HG02938 (cell line): ENCODE results near the gene CGN.

Source experiments
- ATAC-seq: cut with Tn5 transposase; IDR thresholded peaks from one replicate; pipeline ENCODE4 v1.9.1; 2021; ENCODE audit warnings: mild to moderate bottlenecking, moderate library complexity; ENCODE audit not compliant: unreplicated experiment

The CGN gene

DNA sequence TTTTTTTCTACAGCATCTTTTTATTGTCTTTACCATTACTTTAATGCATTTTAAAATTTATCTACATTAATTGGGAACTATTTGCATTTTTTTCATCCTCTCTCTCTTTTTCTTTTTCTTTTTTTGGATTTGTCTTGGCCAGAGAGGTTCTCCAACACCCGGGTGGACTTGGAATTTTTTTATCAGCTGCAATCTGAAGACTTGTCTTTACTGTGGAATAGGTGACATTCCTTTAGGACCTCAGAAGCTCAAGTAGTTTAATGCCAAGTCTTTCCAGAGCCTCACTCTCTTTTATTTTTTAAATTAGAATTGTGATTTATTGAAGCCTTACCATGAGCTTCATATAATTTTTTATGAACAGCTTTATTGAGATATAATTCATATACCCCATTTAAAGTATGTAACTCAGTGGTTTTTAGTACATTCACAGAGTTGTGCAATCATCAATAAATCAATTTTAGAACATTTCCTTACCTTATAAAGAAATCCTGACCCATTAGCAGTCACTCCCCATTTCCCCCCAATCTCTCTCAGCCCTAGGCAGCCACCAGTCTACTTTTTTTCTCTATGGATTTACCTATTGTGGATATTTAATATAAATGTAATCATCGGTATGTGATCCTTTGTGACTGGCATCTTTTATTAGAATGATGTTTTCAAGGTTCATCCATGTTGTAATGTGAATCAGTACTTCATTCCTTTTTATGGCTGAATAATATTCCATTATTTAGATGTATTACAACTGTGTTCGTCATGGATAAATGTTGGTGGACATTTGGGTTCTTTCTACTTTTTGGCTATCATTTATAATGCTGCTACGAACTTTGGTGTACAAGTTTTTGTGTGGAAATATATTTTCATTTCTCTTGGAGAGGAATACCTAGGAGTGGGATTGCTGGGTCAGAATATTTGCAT is 35.1 kb downstream of the CGN start:
- no peak for ATAC-seq

DNA sequence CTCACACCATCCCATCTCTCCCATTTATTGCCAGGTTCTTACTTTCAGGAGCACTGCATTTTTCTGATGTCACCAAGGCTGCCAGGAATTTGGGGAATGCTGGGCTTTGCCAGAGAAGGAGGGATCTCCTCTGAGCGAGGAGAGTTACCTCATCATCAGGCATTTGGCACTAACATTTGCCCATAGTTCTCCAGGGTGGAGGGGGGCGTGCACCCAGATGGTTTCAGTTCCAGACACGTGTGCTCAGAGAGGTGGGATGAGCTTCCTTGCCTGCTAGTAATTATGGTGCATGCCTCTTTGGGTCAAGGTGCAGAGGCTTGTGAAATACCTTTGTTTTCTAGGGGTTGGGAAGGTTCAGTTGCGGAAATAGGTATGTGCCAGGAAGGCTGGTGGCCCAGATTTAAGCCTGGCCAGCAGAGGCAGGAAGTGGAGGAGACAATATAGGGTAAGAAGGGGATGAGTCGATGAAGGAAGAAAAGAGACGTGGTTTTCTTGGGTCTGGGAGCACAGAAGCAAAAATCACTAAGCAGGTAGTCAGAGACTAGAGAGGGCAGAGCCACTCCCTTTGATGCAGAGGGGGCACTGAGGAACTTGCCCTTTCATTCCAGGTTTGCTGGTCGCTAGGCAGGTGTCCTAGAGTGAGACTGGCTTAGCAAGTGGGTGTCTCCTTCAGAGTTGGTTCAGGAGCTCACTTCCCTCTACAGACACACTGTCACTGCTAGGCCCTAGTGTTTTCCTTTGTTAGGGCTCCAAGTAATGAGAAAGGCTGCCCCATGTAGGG is 36.1 kb downstream of the CGN start:
- no peak for ATAC-seq

DNA sequence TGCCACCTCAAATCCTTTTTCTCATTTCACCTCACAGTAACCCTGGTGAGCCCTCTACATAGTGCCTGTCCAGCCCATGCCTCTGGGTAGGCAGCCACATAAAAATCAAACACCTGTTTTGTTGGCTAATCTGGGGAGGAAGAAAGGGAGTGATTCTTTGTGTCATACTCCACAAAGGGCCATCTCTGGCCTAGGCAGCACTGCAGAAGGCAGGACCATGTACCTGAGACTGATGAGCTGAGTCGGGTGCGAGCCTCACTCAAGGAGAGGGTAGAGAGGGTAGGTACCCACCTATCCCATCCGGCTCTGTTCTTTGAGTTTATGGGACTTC is 36.7 kb downstream of the CGN start:
- ATAC-seq: no peak

DNA sequence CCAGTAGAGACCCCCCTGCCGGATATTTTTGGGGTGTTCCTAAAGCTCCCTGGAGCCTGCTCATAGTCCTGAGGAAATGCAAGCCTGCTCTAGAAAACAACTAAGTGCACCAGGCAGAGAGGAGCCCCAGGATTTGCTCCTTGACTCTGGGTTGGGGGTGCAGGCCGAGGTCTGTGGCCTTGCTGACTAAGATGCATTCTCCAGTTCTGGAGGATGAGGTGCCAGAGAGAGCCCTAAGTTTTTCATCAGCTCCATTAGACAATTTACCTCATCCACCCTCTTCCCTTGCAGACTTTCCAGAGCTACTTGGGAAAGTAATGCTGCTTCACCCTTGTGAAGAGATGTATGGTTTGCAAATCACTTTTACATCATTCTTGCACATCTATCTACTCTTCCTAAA is 38.0 kb downstream of the CGN start:
- ATAC-seq: no peak

DNA sequence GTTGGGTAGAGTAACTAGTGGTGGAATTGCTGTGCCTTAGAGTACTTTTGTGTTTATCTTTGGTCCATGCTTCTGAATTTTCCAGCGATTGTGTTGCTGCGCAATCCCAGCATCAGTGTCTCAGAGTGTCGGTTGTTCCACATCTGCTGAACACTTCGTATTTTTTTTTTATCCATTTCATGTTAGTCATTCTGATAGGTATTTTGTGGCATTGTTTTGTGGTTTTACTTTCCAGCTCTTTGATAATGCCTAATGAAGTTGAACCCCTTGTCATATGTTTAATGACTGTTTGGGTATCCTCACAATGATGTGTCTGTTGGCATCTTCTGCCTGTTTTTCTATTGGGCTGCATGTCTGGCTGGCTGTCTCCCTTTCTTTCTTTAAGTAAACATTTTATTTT is 42.5 kb downstream of the CGN start:
- ATAC-seq: no peak

DNA sequence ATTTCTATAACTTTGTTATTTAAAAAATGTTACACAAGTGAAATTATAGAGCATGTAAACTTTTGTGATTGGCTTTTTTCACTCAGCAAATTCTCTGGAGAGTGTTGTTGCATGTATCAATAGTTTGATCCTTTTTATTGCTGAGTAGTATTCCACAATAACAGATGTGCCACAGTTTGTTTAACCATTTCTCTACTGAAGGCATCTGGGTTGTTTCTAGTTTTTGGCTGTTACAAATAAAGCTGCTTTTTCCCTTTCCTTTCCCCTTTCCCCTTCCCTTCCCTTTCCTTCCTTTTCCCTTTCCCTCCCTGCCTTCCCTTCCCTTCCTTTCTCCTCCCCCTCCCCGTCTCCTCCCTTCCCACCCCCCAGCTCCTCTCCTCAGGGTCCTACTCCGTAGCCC is 44.9 kb downstream of the CGN start:
- ATAC-seq: no peak

DNA sequence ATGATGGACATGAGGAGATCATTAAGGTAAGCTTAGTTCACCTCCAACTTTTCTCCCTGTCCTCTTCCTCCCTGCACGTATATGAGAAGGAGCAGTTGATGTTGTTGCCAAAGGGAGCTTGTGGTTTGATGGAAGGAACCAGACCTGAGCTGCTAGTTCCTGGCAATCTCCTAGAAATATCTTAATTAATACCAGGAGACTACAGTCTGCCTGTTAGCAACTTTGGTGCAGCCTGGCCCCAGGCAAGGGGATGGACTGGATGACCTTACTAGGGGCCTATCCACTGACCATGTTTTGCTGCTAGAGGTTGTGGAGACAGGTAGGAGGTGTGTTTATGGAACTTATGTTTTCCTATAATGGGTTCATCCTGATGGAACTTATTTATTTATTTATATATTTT is 51.5 kb downstream of the CGN start:
- no peak for ATAC-seq

GRCh38 chr1:151563376-151563775 is 52.2 kb downstream of the CGN start:
- no peak for ATAC-seq

- ATAC-seq: no peak
Measured at GRCh38 chr1:151565502-151566189, 54.5 kb downstream of the CGN start.

DNA sequence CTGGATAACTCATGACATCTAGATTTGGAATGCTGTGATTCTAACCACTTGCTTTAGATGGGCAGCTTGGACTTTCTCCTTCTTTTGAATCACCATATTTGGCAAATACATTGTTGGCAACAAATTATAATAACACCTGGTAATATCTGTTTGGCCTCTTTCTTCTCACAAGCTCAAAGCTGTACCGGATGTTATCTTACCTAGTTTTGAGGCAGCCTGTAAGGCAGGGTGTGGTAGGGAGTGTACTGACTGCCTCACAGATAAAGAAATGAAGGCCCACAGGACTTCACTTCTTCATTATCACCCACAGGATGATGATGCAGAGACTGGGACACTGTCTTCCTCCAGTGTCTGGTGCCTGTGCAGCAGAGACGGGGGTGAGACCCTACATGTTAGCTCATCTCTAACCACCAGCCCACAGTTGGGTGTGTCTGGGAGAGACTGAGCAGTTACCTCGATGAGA is 57.5 kb downstream of the CGN start:
- ATAC-seq: no peak

DNA sequence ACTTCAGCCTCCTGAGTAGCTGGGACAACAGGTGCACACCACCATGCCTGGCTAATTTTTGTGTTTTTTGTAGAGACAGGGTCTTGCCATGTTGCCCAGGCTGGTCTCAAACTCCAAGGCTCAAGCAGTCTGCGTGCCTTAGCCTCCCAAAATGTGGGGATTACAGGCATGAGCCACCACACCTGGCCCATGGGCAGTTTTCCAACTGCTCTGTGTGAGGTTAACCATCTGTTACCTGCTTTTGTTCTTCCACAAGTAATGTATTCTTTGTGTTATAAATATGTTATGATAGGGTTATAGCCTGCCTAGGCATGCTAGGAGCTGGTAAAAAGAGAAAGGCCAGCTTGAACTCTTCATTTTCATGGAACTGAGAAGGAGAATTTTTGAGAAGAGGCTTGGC is 59.6 kb downstream of the CGN start:
- no peak for ATAC-seq

- no peak for ATAC-seq
Measured at GRCh38 chr1:151574575-151575529, 63.7 kb downstream of the CGN start.

DNA sequence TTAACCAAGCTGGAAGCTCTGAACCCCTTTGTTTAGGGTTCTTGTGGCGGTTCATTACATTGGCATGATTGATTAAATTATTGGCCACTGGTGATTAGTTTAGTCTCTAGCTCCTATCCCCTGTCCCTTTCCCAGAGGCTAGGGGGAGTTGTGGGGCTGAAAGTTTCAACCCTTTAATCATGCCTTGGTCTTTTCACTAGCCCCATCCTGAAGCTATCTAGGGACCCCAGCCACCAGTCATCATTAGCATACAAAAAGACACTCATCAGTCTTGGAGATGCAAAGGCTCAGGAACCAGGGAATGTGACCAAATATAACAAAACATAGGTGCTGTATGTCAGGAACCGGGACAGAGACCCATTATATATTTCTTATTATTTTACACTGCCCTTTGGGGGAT is 66.0 kb downstream of the CGN start:
- no peak for ATAC-seq

DNA sequence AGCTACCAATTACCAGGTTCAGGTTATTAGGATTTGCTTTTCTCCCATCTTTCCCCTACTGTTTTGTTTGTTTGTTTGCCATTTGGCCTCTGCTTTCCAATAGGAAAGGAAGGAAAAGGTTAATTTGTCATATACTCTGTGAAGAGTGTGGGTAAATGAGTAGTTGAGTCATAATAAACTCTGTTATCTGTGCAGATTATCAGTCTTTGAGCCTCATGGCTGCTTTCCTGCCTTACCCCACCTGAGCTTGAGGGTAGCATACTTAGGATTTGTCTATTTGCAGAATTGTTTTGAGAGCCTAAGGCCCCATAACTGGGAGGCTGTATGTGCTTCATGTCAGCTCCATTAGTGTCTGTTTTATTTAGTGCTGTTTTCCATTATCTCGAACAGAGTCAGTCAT is 67.8 kb downstream of the CGN start:
- no peak for ATAC-seq

DNA sequence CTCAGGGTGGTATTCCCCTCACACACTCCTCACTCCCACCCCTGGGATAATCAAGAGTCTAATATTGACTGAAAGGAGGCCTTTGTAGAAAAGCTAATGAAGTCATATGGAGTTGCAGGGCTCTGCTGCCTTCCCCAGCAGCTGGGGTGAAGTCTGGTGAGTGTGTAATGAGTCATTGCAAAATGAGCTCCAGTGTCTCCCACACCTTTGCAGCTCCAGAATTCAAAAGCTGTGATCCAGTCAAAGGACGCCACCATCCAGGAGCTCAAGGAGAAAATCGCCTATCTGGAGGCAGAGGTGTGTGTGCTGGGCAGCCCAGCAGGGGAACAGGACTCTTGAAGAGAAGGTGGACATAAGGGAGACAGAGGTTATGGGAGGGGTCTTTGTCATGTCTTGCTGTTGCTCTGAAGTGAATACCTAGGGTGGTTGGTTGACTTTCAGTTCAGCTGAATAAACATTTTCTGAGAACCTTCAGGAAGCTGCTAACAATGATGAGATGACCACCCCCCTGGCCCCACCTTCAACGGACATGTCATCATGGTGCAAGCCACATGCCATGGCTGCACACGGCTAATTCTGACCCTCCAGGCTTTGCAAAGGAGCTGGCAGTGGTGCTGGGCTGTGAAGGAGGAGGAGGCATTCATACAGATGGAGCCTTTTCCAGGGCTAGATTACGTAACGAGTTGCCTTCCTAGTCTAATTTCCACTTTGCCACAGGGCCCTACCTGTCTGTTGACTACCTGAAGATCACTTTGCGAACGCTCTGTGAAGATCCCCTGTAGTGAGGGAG is 68.4 kb downstream of the CGN start:
- ATAC-seq: no peak

DNA sequence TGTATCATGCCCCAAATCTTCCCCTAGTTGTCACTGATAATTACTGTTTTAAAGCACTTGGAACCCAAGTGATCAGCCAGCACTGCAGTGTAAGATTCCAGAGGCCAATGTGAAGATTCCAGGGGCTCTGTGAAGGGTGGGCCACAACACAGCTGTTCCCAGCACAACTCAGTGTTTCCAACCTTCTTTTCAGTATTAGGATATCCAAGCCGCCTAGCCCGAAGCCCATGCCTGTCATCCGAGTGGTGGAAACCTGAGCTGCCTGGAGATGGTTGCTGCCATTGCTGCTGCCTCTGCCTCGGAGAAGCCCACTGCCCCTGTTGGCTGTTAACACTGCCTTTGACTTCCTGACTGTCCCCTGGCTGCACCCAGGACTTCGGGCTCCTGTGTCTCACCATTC is 70.3 kb downstream of the CGN start:
- ATAC-seq: no peak

DNA sequence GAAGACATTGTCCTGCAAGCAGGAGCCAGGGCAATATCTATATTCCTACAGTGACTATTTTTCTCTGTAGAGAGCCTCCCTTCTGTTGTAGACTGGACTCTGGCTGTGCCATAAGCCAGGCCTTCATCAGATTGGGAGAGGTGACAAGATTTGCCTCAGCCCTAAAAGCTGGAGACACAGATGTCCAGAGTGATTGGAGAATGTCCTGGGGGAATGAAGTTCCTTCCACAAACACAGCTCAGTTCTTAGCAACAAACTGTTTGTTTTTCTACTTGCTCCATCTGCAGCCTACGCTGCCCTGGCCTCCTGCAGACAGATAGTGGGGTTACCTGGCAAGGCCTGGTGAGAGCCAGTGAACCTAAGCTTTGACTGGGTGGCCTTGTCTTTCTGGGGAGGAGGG is 70.7 kb downstream of the CGN start:
- no peak for ATAC-seq

DNA sequence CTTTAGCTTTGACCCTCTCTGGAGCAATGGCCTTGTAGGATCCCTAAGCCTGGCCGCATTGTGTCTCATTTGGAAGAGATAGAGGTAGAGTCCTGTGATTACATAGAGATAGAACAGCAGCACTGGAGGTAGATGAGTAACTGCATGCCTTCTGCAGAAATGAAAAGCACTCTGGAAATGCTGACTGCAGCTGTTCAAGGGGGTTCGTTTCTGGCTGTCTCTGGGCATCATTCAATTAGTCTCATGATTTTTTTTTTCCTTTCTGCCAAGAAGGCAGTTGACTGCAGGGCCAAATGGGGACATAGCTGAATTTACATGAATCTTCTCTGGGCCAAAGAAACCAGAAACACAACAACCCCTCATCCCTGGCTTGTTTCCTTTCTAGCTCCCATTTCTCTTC is 72.6 kb downstream of the CGN start:
- no peak for ATAC-seq

DNA sequence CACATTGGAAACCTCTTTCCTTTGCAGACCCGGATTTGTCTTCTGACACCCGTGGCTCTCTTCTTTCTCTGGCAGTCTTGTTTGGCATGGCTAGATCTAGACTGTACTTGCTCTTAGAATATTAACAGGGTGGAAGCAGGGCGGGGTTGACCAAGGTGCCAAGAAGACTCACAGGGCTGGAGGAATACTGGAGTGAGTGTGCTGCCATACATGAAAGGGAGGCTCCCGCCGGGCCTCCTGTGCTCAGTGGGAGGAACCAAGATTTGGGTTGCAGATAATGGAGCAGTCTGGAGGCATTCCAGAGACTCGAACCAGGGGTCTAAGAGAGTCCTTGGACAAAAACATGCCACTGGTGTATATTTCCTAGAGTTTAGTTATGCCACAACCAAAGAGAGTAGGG is 73.1 kb downstream of the CGN start:
- no peak for ATAC-seq

GRCh38 chr1:151584780-151585179 is 73.6 kb downstream of the CGN start:
- ATAC-seq: no peak
